Esophagus muscularis mucosa (tissue), 4 donors: ENCODE results near the gene ITPA.

Experiments used
- CTCF ChIP-seq, 3 experiments: fragments of 200-600 bp in 2 of 3; fragments of 450-650 bp in 1 of 3; sonication (generic) in 2 of 3; IDR thresholded peaks; one replicate each; pipeline ENCODE4 v1.5.1; 2017 to 2019; ENCODE audit warnings: antibody characterized with exemption in 3 of 3, mild to moderate bottlenecking in 2 of 3, moderate library complexity in 1 of 3
- EP300 ChIP-seq: sonication (generic); formaldehyde crosslinking; IDR thresholded peaks from one replicate; pipeline ENCODE4 v1.6.1; 2017; ENCODE audit warnings: antibody characterized with exemption
- POLR2AphosphoS5 ChIP-seq, 2 donors: sonication (generic); formaldehyde crosslinking; IDR thresholded peaks; one replicate each; pipeline ENCODE4 v1.6.1; 2017; ENCODE audit warnings: antibody characterized with exemption in 2 of 2

- TF ChIP-seq CTCF (IDR thresholded peaks at IDR 0.05) (no peak), POLR2AphosphoS5 (IDR thresholded peaks at IDR 0.05) (no peak), EP300 (no peak)
These were observed 60.8 kb downstream of the ITPA start for GRCh38 chr20:3270051-3270450.
